Activated CD8-positive, alpha-beta memory T cell treated with anti-CD3 and anti-CD28 coated beads for 24 hours (primary cell): ENCODE measurements around the gene DLG5.

ENCODE experiments used
- DNase-seq: peaks from one replicate; pipeline ENCODE4 v3.0.0-alpha.2; 2020

The DLG5 gene

DNA sequence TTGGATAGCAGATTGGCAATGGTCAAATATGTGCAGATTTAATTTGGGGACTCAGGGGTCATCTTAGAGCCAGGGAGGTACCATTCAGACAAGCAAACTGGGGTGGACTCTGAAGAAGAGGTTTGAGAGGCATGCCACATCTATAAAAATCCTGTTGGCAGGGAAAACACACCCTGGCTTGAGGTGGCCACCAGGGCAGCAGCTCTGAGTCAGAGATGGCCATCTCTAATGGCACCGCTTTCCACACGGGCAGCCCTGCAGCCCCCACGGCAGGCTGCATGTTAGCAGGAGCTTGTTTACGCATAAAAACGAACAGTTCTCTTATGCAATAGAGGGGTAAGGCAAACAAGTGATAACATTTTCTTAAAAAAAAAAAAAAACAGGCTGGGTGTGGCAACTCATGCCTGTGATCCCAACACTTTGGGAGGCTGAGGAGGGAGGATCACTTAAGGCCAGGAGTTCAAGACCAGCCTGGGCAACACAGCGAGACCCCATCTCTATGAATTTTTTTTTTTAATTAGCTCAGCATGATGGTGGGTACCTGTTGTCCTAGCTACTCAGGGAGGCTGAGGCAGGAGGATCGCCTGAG is 14.9 kb downstream of the DLG5 start:
- DNase-seq: no peak

DNA sequence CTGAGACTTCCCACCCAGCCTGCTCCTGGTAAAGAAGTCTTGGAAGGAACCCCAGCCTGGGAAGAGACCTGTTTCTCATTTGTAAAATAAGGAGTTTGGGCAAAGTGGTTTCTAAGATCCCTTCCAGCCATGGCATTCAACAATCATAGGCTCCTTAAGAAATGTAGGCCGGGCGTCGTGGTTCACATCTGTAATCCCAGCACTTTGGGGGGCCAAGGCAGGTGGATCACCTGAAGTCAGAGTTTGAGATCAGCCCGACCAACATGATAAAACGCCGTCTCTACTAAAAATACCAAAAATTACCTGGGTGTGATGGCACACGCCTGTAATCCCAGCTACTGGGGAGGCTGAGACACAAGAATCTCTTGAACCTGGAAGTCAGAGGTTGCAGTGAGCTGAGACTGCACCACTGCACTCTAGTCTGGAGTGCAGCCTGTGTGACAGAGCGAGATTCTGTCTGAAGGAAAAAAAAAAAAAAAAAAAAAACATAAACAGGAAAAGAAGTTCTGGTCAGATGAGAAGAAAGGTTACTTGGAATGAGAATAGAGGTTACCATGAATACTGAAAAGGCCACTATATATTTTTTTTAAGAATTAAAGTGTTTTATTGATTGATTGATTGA is 15.9 kb downstream of the DLG5 start:
- no peak for DNase-seq

DNA sequence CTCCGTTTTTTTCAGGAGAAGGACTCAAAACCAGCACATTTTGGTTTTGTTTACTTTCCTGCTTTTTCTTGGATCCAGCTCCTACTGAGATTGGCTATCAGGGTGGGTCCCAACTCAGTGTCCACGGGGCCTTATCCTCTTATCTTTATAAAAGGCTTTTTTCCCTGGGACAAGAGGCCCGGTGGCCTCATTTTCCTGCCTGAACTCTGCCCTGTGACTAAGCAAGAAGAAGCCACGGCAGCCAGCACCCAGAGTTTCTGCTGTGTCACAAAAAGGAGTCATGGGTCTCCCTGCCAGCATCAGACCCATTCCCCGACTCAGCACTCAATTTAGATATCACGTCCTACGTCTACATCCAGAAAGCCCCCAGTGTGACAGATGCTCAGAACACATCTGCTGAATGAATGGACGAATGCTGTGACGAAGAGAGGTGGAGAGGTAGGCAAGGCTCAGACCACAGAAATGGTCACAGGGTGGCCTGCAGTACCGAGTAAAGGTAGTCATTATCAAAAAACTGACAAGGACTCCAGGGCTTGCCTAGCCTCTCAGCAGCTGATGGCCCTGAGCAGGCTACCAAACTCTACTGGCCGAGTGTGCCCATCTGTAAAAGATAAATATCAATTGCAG is 16.7 kb downstream of the DLG5 start:
- no peak for DNase-seq

GRCh38 chr10:77909021-77909748 is 17.4 kb downstream of the DLG5 start:
- DNase-seq: no peak

DNA sequence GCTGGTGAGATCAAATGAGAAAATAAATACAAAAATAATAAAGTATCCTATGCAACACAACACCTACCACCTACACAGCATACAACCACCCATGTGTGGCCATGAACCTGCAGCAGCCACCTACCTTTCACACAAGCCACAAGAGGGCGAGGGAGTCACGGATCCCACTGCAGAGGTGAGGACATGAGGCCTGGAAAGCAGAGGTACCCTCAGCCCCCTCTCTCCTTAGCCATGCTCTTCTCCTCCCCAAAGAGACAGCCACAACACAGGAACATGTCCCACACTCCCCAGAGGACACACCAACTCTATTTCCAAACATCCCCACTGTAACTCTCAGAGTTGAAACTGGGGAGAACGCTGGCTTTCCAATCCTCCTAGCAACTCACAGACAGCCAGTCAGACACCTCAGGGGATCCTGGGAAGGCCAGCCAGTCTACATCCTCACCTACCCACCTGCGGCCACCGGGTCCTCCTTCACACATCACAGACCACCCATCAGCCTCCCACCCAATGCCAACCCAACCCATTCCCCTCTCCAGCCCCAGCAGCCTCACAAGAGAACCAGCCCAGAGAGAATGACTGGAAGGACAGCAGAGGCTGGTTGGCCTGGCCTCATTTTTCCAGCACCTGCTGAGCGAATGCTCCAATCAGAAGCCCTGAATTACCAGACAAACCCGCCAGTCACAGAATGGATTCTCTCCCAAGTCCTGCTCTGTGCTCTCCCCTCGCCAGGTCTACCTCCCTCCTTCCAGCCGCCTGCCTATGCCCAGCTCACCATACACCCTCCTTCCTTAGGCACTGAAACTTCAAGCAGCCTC is 18.4 kb downstream of the DLG5 start:
- DNase-seq: no peak

DNA sequence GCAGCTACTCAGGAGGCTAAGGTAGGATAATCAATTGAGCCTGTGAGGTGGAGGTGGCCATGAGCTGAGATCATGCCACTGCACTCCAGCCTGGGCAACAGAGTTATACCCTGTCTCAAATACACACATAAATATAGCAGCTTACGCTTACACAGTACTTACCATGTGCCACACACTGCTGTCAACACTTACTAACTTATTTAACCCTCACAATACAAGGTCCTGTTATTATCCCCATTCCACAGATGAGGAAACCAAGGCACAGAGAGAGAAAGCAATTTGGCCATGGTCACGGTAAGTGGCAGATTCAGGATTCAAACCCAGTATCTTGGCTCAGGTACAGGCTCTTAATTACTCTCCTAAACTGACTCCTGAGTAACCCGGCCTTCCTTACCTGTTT is 19.1 kb downstream of the DLG5 start:
- DNase-seq: no peak

GRCh38 chr10:77906951-77907421 is 19.6 kb downstream of the DLG5 start:
- DNase-seq: no peak

GRCh38 chr10:77905781-77906180 is 20.8 kb downstream of the DLG5 start:
- no peak for DNase-seq

- DNase-seq: no peak
These were observed 21.3 kb downstream of the DLG5 start for GRCh38 chr10:77905086-77905748.

DNA sequence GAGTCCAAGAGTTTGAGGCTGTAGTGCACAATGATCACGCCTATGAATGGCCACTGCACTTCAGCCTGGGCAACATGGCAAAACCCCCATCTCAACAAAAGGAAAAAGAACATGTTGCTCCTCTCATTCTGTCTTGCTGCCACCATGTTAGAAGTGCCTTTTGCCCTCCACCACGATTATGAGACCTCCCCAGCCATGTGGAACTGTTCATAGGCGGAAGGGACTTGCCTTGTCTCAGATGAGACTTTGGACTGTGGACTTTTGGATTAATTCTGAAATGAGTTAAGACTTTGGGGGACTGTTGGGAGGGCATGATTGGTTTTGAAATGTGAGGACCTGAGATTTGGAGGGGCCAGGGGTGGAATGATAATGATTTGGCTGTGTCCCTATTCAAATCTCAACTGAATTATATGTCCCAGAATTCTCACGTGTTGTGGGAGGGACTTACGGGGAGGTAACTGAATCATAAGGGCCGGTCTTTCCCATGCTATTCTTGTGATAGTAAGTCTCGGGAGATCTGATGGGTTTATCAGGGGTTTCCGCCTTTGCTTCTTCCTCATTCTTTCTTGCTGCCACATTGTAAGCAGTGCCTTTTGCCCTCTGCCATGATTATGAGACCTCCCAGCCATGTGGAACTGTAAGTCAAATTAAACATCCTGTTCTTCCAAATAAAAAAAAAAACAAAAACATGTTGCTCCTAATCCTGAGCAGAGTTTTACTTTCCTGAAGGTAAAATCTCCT is 22.3 kb downstream of the DLG5 start:
- DNase-seq: no peak

DNA sequence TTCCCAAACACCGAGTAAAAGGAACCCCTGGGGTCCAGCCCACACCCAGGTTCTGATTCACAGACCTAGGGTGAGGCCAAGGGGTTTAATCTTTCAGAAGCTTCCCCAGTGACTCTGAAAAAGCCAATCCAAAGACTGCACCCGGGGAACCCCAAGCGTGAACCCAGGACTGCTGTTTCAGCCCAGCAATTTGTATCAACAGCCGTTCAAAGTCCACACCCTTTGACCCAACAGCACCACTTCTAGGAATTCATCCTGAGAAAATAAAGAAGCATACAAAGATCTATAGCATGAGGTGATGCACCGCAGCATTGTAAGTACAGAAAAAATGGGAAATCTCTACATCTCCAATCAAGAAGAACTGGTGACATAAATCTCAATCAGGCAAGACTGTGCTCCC is 24.4 kb downstream of the DLG5 start:
- DNase-seq: no peak

GRCh38 chr10:77901743-77902142 is 24.8 kb downstream of the DLG5 start:
- no peak for DNase-seq

DNA sequence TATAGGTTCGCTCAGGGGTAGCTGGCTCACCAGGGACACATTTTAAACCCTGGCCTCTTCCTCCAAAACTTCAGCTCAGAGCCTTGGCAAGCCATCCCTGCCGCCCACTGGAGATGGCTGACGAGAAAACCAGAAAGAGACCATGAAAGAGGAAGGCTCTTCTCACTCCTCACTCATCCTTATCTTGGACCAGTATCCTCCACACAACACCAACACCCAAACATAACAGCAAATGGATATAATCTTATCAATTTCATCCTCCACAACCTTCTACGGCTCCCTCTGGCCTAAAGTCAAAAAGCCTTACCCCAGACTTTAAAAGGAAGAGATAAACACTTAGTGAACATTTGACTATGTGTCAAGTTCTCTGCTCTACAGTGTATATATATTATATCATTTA is 26.9 kb downstream of the DLG5 start:
- DNase-seq: no peak

DNA sequence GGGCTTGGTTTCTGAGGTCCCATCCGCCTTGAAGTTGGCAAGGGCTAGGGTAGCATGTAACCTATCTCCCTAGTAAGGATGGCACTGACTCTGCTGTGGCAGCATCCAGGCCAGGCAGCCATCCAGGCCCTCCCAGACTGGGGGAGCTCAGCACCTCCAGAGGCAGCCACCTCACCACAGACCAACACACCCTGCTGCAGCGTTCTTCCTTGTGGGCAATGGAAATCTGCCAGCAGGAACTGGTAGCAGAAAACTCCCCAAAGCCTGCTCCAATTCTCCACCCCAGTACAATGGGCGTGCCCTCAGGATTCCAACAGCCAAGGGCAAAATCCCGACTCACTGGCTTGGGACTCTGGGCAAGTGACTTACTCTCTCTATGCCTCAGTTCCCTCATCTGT is 27.5 kb downstream of the DLG5 start:
- DNase-seq: no peak

GRCh38 chr10:77898323-77899079 is 28.1 kb downstream of the DLG5 start:
- DNase-seq: no peak

- DNase-seq: no peak
These were observed 30.5 kb downstream of the DLG5 start for GRCh38 chr10:77896058-77896457.

GRCh38 chr10:77894058-77894457 is 32.5 kb downstream of the DLG5 start:
- DNase-seq: no peak

DNA sequence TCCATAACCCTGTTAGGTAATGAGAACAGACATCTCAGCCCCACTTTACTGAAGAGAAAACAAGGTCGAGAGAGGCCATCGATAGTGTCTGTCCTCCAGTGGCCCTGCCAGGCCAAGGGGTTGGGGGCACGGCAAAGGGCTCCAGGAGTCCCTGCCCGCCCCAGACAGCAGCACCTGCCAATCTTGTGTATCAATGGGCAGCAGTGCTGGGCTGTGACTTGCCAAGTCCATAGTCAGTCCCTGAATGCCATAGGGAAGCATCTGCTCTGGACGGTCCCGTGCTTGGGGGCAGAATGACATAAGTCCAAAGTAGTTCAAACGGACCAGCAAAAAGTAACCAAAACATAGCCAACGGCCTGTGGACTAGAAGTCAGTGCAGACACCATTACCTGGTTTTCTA is 33.2 kb downstream of the DLG5 start:
- no peak for DNase-seq

GRCh38 chr10:77892761-77893160 is 33.8 kb downstream of the DLG5 start:
- DNase-seq: no peak

DNA sequence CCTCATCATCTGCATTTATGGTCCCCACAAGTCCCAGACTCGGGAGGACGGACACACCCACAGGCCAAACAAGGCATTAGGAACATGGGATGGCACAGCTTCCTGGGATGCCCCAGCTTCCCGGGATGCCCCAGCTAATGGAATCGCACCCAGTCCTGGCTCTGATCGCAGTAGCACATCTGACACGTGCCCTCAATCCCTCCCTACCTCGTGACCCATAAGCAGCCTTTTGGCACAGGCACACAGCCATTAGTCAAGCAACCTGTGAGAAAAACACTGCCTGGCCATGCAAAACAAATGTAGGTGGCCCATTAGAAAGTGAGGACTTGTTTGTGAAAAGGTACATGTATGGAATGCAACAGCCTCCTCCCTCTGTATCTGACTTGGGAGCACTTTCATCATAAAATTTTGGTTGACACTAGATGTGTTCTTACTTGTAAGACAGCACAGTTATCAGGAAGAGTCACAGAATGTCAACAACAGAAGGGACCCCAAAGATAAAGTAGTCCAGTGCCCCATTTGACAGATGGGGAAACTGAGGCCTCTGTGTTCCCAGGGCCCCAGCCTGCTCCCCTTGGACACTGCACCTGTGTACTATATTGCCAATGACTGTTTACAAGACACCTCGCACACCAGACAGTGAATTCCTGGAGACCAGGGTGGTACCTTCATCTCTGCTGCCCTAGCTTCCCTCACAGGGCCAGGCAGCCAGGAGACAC is 34.4 kb downstream of the DLG5 start:
- DNase-seq: no peak
